Effector memory CD4-positive, alpha-beta T cell (primary cell): ENCODE measurements around the gene PARN.

Experiments
- DNase-seq, 3 donors: peaks; one replicate each; pipeline ENCODE4 v3.0.0-alpha.2; 2020
- H3K27ac ChIP-seq: 2 replicates; pipeline ENCODE4 v1.7.0; 2013; ENCODE audit warnings: mild to moderate bottlenecking, low read length, moderate library complexity; ENCODE audit not compliant: insufficient read depth, poor library complexity, severe bottlenecking
- H3K27me3 ChIP-seq: replicated peaks from 2 replicates; pipeline ENCODE4 v1.7.0; 2013; ENCODE audit warnings: mild to moderate bottlenecking, low read length; ENCODE audit not compliant: insufficient read depth, control insufficient read depth, poor library complexity, severe bottlenecking
- H3K36me3 ChIP-seq: 2 replicates; pipeline ENCODE4 v1.7.0; 2013; ENCODE audit warnings: mild to moderate bottlenecking, low read length, moderate library complexity; ENCODE audit not compliant: control insufficient read depth, insufficient read depth
- H3K4me1 ChIP-seq: 2 replicates; pipeline ENCODE4 v1.7.0; 2013; ENCODE audit warnings: low read length, mild to moderate bottlenecking; ENCODE audit not compliant: control insufficient read depth, insufficient read depth, poor library complexity, severe bottlenecking
- H3K4me3 ChIP-seq: 2 replicates; pipeline ENCODE4 v1.7.0; 2013; ENCODE audit warnings: low read length, low read depth, mild to moderate bottlenecking; ENCODE audit not compliant: insufficient read depth, poor library complexity, severe bottlenecking
- H3K9me3 ChIP-seq: 2 replicates; pipeline ENCODE4 v1.7.0; 2013; ENCODE audit warnings: mild to moderate bottlenecking, low read length, moderate library complexity; ENCODE audit not compliant: control insufficient read depth

The PARN gene

GRCh38 chr16:14495213-14496046 lies 134.6 kb downstream of the PARN start:
- Histone ChIP-seq H3K27ac (no peak overlapping the region), H3K36me3 (no peaks in the 10 kb centered on the region), H3K4me1 (no peaks in the 10 kb centered on the region), H3K9me3 (no peaks in the 10 kb centered on the region), H3K27me3 (no peaks in the 10 kb centered on the region), H3K4me3 (no peak overlapping the region)
- no peak for DNase-seq

- H3K27ac ChIP-seq, result no peak overlapping the region
- H3K4me1 ChIP-seq, result no peaks in the 10 kb centered on the region
- H3K9me3 ChIP-seq, result no peaks in the 10 kb centered on the region
Observed at GRCh38 chr16:14494396-14494966, 135.6 kb downstream of the PARN start.

GRCh38 chr16:14493791-14494190 lies 136.3 kb downstream of the PARN start:
- no peak for DNase-seq
- Histone ChIP-seq H3K4me1 (no peaks in the 10 kb centered on the region), H3K27me3 (no peaks in the 10 kb centered on the region), H3K27ac (no peak overlapping the region), H3K36me3 (no peaks in the 10 kb centered on the region), H3K4me3 (no peak overlapping the region), H3K9me3 (no peaks in the 10 kb centered on the region)

More at GRCh38 chr16:14494396-14494966, 135.6 kb downstream of the PARN start:
- Histone ChIP-seq H3K4me3 (no peak overlapping the region), H3K36me3 (no peaks in the 10 kb centered on the region), H3K27me3 (no peaks in the 10 kb centered on the region)
- DNase-seq, result no peak

DNA sequence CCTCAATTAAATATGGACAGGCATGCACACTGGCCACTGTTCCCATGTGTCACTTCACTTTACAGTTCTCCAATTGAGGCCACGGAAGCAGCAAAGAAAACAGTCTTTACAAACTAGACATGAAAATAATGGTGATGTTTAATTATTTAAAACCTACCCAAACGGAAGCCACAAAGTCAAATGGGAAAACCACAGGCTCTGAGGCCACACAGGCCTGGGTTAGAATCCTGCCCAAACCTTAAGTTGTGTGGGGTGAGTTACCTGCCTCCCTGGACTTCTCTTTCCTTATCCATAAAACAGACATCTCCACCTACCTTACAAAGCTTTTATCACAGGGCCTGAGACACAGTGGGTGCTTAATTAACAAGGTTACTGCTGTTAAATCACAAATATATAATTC lies 137.4 kb downstream of the PARN start:
- Histone ChIP-seq H3K4me1 (peaks cover 2% of the 10 kb centered on the region), H3K36me3 (no peaks in the 10 kb centered on the region), H3K27ac (no peak overlapping the region), H3K27me3 (no peaks in the 10 kb centered on the region), H3K4me3 (no peak overlapping the region), H3K9me3 (no peaks in the 10 kb centered on the region)
- no peak for DNase-seq

DNA sequence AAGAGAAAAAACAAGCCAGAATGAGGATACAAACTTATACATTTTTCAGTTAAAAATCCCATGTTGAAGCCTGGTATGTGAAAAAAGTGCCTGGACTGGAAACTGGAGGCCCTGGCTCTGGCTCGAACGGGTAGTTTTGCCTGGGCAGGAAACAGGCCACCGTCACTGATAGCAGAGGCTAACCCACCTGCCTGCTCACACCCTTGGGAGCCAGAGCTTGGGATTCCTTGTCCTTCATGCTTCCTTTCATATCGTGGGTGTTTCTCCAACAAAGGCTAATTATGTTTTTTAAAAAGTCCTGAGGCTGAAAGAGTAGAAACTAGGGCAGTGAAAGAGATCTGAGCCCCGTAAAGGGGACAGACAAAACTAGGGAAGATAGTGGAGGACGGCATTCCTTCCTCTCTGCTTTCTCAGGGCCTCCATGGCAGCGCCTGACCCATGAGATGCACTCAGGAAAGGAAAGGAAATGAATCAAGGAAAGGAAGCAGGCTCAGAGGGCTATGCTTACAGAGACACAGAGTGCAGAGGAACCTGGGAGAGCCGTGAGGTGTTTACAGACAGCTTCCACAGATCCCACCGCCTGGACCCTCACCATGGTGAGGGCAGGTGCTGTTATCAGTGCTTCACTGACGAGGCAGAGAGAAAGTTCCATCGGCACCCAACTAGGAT lies 138.1 kb downstream of the PARN start:
- no peak overlapping the region for H3K4me3 ChIP-seq
- H3K4me1 ChIP-seq, result peaks cover 8% of the 10 kb centered on the region
- no peaks in the 10 kb centered on the region for H3K9me3 ChIP-seq
- H3K36me3 ChIP-seq, result no peaks in the 10 kb centered on the region
- DNase-seq, result no peak
- H3K27me3 ChIP-seq, result no peaks in the 10 kb centered on the region
- H3K27ac ChIP-seq, result no peak overlapping the region

DNA sequence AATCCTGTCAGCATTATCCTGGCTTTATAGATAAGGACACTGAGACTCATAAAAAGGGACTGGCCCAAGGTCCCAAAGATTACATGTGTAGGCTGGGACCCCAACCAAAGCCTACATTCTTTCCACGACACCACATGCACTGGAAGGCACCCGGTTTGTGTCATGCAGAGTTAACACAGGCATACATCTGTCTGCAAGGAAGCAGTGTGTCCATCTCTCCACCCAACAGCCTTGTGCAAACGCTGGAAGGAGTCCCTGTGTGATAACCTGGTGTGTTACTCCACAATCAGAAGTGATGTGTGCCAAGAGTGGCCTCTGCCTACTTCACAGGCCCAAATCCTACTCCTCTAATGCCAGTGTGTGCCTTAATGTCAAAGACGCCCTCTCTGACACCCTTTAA lies 139.8 kb downstream of the PARN start:
- Histone ChIP-seq H3K27me3 (no peaks in the 10 kb centered on the region), H3K4me3 (no peak overlapping the region), H3K27ac (no peak overlapping the region), H3K9me3 (no peaks in the 10 kb centered on the region), H3K4me1 (peaks cover 8% of the 10 kb centered on the region), H3K36me3 (no peaks in the 10 kb centered on the region)
- no peak for DNase-seq

DNA sequence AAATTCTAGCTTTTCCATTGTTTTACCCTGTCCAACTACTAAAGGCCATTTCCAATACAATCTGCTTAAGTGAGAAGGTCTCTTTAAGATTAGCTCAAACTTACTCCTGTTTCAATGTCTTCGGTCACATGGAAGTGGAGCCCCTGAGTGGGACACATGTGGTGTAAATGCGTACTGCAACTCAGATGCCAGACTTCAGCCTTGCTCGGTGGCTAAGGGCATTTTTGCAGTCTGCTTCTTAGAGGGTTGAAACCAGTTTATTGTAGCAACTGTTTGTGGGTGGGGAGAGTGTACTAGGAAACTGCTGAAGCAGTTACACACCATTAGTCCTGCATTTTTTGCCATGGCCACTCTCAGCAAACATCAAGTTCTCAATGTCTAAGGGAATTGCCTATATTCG lies 140.6 kb downstream of the PARN start:
- no peaks in the 10 kb centered on the region for H3K36me3 ChIP-seq
- no peaks in the 10 kb centered on the region for H3K27me3 ChIP-seq
- H3K4me3 ChIP-seq, result no peak overlapping the region
- no peaks in the 10 kb centered on the region for H3K9me3 ChIP-seq
- peaks cover 8% of the 10 kb centered on the region for H3K4me1 ChIP-seq
- no peak for DNase-seq
- no peak overlapping the region for H3K27ac ChIP-seq

DNA sequence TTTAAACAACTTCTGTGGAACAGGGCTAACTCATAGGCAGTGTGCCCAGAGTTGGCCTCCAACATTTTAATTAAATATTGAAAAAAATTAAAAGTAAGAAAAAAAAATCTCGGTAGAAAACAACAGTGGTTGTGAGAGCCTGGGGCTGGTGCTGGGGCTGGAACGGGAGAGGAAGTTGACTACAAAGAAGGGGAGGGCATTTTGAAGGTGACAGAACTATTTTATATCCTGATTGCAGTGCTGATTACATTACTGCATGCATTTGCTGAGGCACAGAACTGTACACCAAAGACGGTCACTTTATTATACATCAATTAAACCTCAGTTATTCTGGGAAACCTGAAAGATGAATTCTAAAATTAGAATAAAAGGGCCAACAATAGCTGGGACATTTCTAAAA lies 142.5 kb downstream of the PARN start:
- peaks cover 8% of the 10 kb centered on the region for H3K36me3 ChIP-seq
- no peak overlapping the region for H3K4me3 ChIP-seq
- no peak for DNase-seq
- H3K9me3 ChIP-seq, result no peaks in the 10 kb centered on the region
- H3K27ac ChIP-seq, result no peak overlapping the region
- no peaks in the 10 kb centered on the region for H3K27me3 ChIP-seq
- H3K4me1 ChIP-seq, result peaks cover 8% of the 10 kb centered on the region

- H3K27ac ChIP-seq, result no peak overlapping the region
- peaks cover 17% of the 10 kb centered on the region for H3K36me3 ChIP-seq
- no peaks in the 10 kb centered on the region for H3K9me3 ChIP-seq
- H3K4me1 ChIP-seq, result peaks cover 8% of the 10 kb centered on the region
- DNase-seq, result no peak
- H3K27me3 ChIP-seq, result no peaks in the 10 kb centered on the region
- H3K4me3 ChIP-seq, result no peak overlapping the region
Observed at GRCh38 chr16:14486520-14487303, 143.3 kb downstream of the PARN start.
